Measurements from ENCODE around the gene SH3GLB2.

SH3GLB2 gene

GRCh38 chr9:129010267-129010975, 17.7 kb downstream of the SH3GLB2 start:
- Histone ChIP-seq H3K9me3 (ENCODE audit: control insufficient read depth in 5 of 5, low read length in 5 of 5) (no peaks in the 10 kb centered on the region), H3K27me3 (ENCODE audit: control insufficient read depth in 5 of 5, insufficient read depth in 4 of 5, low read length in 5 of 5) (no peaks in the 10 kb centered on the region), H3K4me1 (ENCODE audit: control insufficient read depth in 5 of 5, insufficient read depth in 5 of 5, low read length in 5 of 5) (peaks cover 0 to 16% (median 9%) of the 10 kb centered on the region in 5 donors), H3K4me3 (ENCODE audit: low read depth in 1 of 5, low read length in 5 of 5) (no peak overlapping the region), H3K9ac (ENCODE audit: low read length in 5 of 5) (no peak overlapping the region), H3K27ac (ENCODE audit: low read depth, low read length) (no peak overlapping the region), H3K36me3 (ENCODE audit: control insufficient read depth in 5 of 5, insufficient read depth in 5 of 5, low read length in 5 of 5) (peaks cover 0 to 85% (median 66%) of the 10 kb centered on the region in 5 donors)

GRCh38 chr9:129009584-129010141, 18.5 kb downstream of the SH3GLB2 start:
- Histone ChIP-seq H3K27me3 (ENCODE audit: control insufficient read depth in 5 of 5, insufficient read depth in 4 of 5, low read length in 5 of 5) (no peaks in the 10 kb centered on the region), H3K36me3 (ENCODE audit: control insufficient read depth in 5 of 5, insufficient read depth in 5 of 5, low read length in 5 of 5) (peaks cover 0 to 91% (median 72%) of the 10 kb centered on the region in 5 donors), H3K9me3 (ENCODE audit: control insufficient read depth in 5 of 5, low read length in 5 of 5) (no peaks in the 10 kb centered on the region), H3K4me1 (ENCODE audit: control insufficient read depth in 5 of 5, insufficient read depth in 5 of 5, low read length in 5 of 5) (peaks cover 0 to 16% (median 9%) of the 10 kb centered on the region in 5 donors), H3K9ac (ENCODE audit: low read length in 5 of 5) (no peak overlapping the region), H3K27ac (ENCODE audit: low read depth, low read length) (no peak overlapping the region), H3K4me3 (ENCODE audit: low read depth in 1 of 5, low read length in 5 of 5) (no peak overlapping the region)

- Histone ChIP-seq H3K27me3 (ENCODE audit: control insufficient read depth in 5 of 5, insufficient read depth in 4 of 5, low read length in 5 of 5) (no peaks in the 10 kb centered on the region), H3K4me1 (ENCODE audit: control insufficient read depth in 5 of 5, insufficient read depth in 5 of 5, low read length in 5 of 5) (peaks cover 0 to 16% (median 9%) of the 10 kb centered on the region in 5 donors), H3K9me3 (ENCODE audit: control insufficient read depth in 5 of 5, low read length in 5 of 5) (no peaks in the 10 kb centered on the region), H3K36me3 (ENCODE audit: control insufficient read depth in 5 of 5, insufficient read depth in 5 of 5, low read length in 5 of 5) (peaks cover 0 to 88% (median 66%) of the 10 kb centered on the region in 5 donors), H3K27ac (ENCODE audit: low read depth, low read length) (no peak overlapping the region), H3K4me3 (ENCODE audit: low read depth in 1 of 5, low read length in 5 of 5) (no peak overlapping the region), H3K9ac (ENCODE audit: low read length in 5 of 5) (peak overlapping the region in 1 of 5 donors; percentile 18)
Measured at GRCh38 chr9:129008986-129009583, 19.0 kb downstream of the SH3GLB2 start.

- Histone ChIP-seq H3K27ac (ENCODE audit: low read depth, low read length) (no peak overlapping the region), H3K4me1 (ENCODE audit: control insufficient read depth in 5 of 5, insufficient read depth in 5 of 5, low read length in 5 of 5) (peaks cover 0 to 16% (median 9%) of the 10 kb centered on the region in 5 donors), H3K27me3 (ENCODE audit: control insufficient read depth in 5 of 5, insufficient read depth in 4 of 5, low read length in 5 of 5) (no peaks in the 10 kb centered on the region), H3K4me3 (ENCODE audit: low read depth in 1 of 5, low read length in 5 of 5) (no peak overlapping the region), H3K9ac (ENCODE audit: low read length in 5 of 5) (peak overlapping the region in 1 of 5 donors; percentile 18), H3K9me3 (ENCODE audit: control insufficient read depth in 5 of 5, low read length in 5 of 5) (no peaks in the 10 kb centered on the region), H3K36me3 (ENCODE audit: control insufficient read depth in 5 of 5, insufficient read depth in 5 of 5, low read length in 5 of 5) (peaks cover 0 to 86% (median 62%) of the 10 kb centered on the region in 5 donors)
Measured at GRCh38 chr9:129008469-129008965, 19.6 kb downstream of the SH3GLB2 start.

DNA sequence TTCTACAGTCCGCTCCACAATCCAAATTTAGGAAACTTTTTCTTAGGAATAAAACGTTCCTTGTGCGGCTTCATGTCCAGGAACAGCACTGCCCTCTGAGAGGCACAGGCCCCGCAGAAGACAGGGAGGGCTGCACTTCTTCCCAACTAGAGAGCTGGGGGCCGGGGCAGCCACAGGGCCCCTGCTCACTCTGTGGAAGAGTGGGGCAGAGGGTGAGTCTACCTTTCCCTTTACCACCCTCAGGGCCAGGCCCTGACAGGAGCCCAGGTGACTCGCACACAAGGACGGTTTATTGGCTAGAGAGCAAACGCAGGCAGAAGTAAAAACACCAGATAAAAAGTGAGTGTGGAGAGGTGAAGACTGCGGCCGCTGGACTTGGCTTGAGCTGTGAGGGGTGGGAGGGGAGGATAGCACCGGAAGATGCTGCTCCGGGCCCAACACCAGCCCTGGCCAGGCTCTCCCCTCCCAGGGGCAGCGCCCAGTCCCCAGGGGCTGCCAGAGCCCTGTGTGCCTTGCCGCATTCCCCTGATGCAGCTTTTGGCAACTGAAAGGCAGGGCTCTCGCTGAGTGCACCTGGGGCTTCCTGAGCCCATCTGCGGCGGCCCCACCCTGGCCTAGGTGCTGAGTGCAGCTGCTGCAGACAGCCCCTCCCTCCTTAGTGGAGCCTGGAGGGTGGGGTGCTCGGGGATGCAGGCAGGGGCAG, 20.2 kb downstream of the SH3GLB2 start:
- H3K4me3 ChIP-seq (ENCODE audit: low read depth in 1 of 5, low read length in 5 of 5), result no peak overlapping the region
- H3K9ac ChIP-seq (ENCODE audit: low read length in 5 of 5), result no peak overlapping the region
- H3K36me3 ChIP-seq (ENCODE audit: control insufficient read depth in 5 of 5, insufficient read depth in 5 of 5, low read length in 5 of 5), result peaks cover 0 to 86% (median 61%) of the 10 kb centered on the region in 5 donors
- no peak overlapping the region for H3K27ac ChIP-seq (ENCODE audit: low read depth, low read length)
- no peaks in the 10 kb centered on the region for H3K27me3 ChIP-seq (ENCODE audit: control insufficient read depth in 5 of 5, insufficient read depth in 4 of 5, low read length in 5 of 5)
- H3K9me3 ChIP-seq (ENCODE audit: control insufficient read depth in 5 of 5, low read length in 5 of 5), result no peaks in the 10 kb centered on the region
- H3K4me1 ChIP-seq (ENCODE audit: control insufficient read depth in 5 of 5, insufficient read depth in 5 of 5, low read length in 5 of 5), result peaks cover 0 to 16% (median 9%) of the 10 kb centered on the region in 5 donors

DNA sequence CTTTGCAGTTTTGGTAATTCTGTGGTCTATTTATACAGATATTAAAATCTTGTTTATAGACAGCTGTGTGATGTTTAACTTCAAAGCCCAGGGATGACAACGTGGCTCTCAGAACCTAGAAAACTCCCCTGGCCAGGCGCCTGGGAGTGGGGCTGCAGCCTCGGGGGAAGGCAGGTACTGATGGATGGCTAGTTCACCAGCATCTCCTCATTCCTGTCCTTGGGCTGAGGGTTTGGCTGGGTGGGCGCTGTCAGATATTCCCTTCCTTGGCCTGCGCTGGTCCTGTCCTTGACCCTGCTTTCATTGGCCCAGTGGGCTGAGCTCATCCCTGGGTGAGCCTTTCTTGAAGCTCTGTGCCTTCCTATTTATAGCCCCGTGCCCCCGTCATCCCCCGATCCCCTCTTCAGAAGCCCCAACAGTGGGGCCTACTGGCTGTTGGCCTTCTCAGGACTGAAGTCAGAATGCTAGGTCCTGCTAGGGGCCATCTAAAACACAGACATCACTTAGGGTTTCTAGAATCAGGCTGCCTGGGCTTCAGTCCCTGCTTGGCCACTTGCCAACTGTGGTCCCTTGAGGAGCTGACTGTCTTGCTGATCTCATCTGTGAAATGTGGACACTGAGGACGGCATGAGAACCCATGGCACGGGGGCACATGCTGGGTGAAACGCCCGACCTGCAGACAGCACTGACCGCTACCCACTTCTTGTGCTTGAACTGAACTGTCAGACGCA, 20.9 kb downstream of the SH3GLB2 start:
- Histone ChIP-seq H3K4me1 (ENCODE audit: control insufficient read depth in 5 of 5, insufficient read depth in 5 of 5, low read length in 5 of 5) (peaks cover 0 to 16% (median 9%) of the 10 kb centered on the region in 5 donors), H3K4me3 (ENCODE audit: low read depth in 1 of 5, low read length in 5 of 5) (no peak overlapping the region), H3K9me3 (ENCODE audit: control insufficient read depth in 5 of 5, low read length in 5 of 5) (no peaks in the 10 kb centered on the region), H3K9ac (ENCODE audit: low read length in 5 of 5) (no peak overlapping the region), H3K27me3 (ENCODE audit: control insufficient read depth in 5 of 5, insufficient read depth in 4 of 5, low read length in 5 of 5) (no peaks in the 10 kb centered on the region), H3K27ac (ENCODE audit: low read depth, low read length) (no peak overlapping the region), H3K36me3 (ENCODE audit: control insufficient read depth in 5 of 5, insufficient read depth in 5 of 5, low read length in 5 of 5) (peaks cover 0 to 86% (median 64%) of the 10 kb centered on the region in 5 donors)

- Histone ChIP-seq H3K4me1 (ENCODE audit: control insufficient read depth in 5 of 5, insufficient read depth in 5 of 5, low read length in 5 of 5) (peaks cover 0 to 16% (median 9%) of the 10 kb centered on the region in 5 donors), H3K27me3 (ENCODE audit: control insufficient read depth in 5 of 5, insufficient read depth in 4 of 5, low read length in 5 of 5) (no peaks in the 10 kb centered on the region), H3K36me3 (ENCODE audit: control insufficient read depth in 5 of 5, insufficient read depth in 5 of 5, low read length in 5 of 5) (peaks cover 0 to 87% (median 66%) of the 10 kb centered on the region in 5 donors), H3K4me3 (ENCODE audit: low read depth in 1 of 5, low read length in 5 of 5) (no peak overlapping the region), H3K9me3 (ENCODE audit: control insufficient read depth in 5 of 5, low read length in 5 of 5) (no peaks in the 10 kb centered on the region), H3K27ac (ENCODE audit: low read depth, low read length) (no peak overlapping the region), H3K9ac (ENCODE audit: low read length in 5 of 5) (no peak overlapping the region)
Measured at GRCh38 chr9:129006328-129007034, 21.6 kb downstream of the SH3GLB2 start.

DNA sequence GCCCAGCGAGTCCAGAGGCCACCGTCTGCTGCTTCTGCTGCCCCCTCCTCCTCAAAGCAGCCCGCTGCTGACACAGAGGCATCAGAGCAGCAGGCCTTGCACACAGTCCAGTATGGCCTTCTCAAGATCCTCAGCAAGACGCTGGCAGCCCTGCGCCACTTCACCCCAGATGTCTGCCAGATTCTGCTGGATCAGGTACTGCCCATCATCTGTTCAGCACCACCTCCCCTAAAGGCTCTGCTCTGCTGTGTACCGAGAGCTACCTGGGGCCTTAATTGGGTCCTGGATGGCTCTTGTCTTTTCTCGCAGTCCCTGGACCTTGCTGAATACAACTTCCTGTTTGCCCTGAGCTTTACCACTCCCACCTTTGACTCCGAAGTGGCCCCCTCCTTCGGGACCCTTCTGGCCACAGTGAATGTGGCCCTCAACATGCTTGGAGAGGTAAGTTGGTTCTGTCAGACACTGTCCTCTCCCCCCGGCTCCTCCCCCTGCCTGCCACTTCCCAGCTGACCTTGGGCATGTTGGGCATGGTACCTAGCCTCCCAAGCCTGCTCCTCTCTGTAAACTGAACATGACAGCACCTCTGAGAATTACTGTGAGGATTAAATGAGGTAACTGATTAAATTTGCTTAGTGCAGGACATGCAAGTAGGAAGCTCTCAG, 22.7 kb downstream of the SH3GLB2 start:
- Histone ChIP-seq H3K27me3 (ENCODE audit: control insufficient read depth in 5 of 5, insufficient read depth in 4 of 5, low read length in 5 of 5) (no peaks in the 10 kb centered on the region), H3K9ac (ENCODE audit: low read length in 5 of 5) (no peak overlapping the region), H3K36me3 (ENCODE audit: control insufficient read depth in 5 of 5, insufficient read depth in 5 of 5, low read length in 5 of 5) (peaks cover 0 to 87% (median 64%) of the 10 kb centered on the region in 5 donors), H3K27ac (ENCODE audit: low read depth, low read length) (no peak overlapping the region), H3K4me1 (ENCODE audit: control insufficient read depth in 5 of 5, insufficient read depth in 5 of 5, low read length in 5 of 5) (peaks cover 0 to 16% (median 9%) of the 10 kb centered on the region in 5 donors), H3K9me3 (ENCODE audit: control insufficient read depth in 5 of 5, low read length in 5 of 5) (no peaks in the 10 kb centered on the region), H3K4me3 (ENCODE audit: low read depth in 1 of 5, low read length in 5 of 5) (no peak overlapping the region)

All from subcutaneous abdominal adipose tissue (tissue), 5 donors.